Activated CD4-positive, alpha-beta T cell treated with anti-CD3 and anti-CD28 coated beads, Interleukin-2, amount 50 U/mL, for 4 hours (primary cell): Measurements from ENCODE around the gene SLC35A3.
"Not testable (repeated sequence)": the region's sequence is repeated elsewhere in the genome, so short reads cannot be mapped to it uniquely, and the experiment has no call there.

Experiments
- DNase-seq, 2 experiments: peaks; one replicate each; pipeline ENCODE4 v3.0.0-alpha.2; 2020

SLC35A3 gene

DNA sequence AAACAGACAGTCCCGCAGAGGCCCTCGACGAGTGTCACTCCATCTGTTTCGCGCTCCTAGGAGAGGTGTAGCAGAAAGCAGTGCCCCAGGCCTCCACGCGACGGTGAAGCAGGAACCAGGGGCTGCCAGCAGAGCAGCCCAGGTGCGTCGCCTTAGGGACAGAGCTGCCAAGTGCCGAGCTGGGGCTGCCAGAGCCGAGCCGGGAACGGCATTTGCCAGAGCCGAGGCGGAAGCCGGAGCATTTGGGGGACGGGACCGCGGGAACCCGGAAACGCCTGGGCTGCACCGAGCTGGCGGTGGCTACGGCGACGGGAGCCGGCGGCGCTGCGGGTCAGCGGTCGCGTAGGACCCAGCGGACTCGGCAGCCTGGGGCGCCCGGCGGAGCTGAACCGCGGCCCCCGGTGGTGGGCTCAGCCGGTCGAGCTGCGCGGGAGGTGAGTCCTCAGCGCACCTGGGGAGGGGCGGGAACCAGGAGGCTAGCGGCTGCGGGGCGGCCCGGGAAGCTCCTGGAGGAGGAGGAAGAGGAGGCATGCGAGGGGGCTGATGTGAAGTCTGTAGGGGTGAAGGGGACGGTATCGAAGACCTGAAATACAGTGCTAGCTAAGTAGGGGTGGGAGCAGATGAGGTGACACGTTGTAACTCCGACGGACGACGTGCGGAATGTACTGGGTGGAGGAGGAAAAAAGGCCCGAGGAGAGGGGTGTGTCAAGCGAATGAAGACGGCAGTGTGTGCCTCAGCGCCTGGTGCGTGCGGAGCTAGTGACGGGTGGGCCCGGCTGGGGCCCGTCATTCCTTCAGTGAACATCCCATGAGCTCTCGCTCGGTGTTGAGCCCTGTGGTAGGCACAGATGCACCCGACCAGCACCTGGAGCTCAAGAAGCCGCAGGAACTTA lies at the start of gene SLC35A3:
TSS of gene SLC35A3 (plus strand) at position 268 of the 893 bp plus-strand sequence. CDS start 23,559 bp downstream, outside the sequence.
- DNase-seq, result peak; percentile 67 to 69

DNA sequence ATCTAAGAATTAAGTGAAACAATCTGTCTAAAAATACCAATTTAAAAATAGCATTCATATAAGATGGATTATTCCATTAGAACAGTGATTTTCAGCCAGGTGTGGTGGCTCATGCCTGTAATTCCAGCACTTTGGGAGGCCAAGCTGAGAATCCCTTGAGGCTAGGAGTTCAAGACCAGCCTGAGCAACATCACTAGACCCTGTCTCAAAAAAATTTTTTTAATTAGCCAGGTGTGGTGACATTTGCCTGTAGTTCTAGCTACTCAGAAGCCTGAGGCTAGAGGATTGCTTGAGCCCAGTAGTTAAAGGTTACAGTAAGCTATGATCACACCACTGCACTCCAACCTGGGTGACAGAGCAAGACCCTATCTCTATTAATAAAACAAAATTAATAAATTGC lies 35.0 kb upstream of the SLC35A3 start:
- DNase-seq, result no peak

DNA sequence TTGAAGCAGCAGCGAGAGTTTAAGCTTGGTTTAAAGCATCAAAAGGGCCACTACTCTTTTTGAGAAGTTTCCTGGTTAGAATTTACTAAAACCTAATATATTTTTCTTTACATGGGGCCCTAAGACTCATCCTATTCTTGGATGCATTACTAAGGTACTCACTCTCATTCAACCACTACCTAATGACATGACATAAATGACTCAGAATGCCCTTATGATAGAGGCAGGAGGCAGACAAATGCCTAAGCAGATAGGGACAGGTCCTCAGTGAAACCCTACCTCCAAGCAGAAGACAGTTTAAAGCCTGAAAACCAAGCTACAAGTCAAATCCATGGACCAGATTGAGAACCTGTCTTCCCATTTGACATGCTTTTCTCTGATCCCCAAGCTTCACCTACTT lies 34.3 kb upstream of the SLC35A3 start:
- DNase-seq, result no peak

DNA sequence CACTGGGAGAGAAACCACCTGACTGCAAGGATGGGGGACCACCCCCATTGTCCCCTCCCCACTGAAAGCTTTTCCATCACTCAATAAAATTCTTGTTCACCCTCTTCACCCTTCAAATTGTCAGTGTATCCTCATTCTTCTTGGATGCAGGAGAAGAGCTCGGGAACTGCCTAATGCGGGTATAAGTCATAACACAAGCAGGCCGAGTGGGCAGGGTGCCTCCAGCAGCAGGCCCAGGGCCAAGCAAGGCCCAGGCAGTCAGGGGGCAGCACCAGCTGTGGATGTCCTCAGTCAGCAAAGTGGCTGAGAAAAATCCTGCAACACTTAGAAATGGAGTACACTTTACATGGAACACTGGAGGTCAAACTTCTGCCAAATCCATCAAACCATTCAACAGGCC lies 33.7 kb upstream of the SLC35A3 start:
- DNase-seq, result no peak

DNA sequence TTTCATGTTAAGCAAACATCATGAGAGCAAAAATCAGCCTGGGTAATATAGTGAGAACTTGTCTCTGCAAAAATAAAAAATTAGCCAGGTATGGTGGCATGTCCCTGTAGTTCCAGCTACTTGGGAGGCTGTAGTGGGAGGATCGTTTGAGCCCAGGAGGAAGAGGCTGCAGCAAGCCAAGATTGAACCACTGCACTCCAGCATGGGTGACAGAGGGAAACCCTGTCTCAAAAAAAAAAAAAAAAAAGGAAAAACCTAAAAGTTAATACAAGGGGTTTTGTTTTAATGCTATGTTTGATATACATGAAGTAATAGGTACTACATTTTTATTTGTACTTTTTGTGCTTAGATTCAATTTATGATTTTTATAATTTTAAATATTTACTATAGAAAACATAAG lies 27.1 kb upstream of the SLC35A3 start:
- no peak for DNase-seq

DNA sequence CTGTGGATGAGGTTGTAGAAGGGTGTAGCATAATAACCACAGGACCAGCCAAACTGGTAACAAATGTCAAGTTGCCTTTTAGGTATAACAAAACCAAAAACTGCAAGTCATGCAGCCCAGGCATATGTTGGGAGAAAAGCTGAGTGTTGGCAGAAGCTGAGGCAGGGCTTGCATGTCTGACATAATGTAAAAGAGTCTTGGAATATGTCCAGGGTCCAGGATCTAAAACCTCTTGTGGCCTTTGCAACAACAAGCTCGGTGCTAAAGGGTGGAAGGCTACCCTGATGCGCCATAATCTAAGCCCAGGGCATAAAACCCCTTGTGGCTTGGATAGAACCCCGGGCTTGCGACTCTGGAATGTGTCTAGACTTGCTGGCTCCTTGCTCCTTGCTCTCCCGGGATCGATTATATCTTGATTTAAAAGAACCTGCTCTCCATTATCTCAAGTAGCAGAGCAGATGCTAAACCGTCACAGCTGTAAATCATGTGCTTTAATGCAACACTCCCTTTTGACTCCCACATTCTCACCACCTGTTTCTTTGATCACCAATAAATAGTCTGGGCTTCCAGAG lies 26.5 kb upstream of the SLC35A3 start:
- DNase-seq, result no peak

DNA sequence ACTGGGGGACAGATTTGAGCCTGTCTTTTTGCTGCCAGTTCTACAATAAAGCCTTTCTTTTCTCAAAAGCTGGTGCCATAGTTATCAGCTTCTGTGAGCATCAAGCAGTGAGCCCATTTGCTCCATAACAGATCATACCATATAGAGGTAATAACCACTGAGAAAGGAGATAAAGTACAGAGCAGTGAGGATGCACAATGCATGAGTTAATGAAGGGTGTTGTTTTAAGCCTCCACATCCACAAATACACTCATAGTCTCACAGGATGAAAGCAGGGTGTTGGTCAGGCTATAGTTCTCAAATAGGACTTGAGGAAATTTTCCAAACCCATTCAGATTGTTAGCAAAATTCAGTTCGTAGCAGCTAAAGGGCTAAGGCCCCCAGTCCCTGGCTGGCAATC lies 25.6 kb upstream of the SLC35A3 start:
- no peak for DNase-seq

DNA sequence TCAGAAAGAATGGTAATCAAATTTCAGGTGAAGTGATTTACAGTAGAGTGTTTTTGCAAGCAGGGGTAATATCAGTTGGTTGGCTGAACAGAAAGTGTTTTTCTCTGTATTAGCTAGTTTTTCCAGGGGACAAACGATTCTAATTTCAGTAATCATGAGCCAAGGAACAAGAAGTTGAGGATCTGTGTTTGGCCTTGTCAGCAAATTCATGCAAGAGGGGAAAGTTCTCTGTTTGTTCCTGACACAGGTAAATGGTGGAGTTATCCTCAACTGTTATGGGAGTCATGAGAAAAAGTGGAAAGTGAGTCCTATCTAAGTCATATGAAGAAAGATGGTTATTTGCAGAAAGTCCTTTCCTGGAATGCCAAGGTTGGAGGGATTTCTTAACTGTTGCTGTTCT lies 24.6 kb upstream of the SLC35A3 start:
- DNase-seq, result no peak

DNA sequence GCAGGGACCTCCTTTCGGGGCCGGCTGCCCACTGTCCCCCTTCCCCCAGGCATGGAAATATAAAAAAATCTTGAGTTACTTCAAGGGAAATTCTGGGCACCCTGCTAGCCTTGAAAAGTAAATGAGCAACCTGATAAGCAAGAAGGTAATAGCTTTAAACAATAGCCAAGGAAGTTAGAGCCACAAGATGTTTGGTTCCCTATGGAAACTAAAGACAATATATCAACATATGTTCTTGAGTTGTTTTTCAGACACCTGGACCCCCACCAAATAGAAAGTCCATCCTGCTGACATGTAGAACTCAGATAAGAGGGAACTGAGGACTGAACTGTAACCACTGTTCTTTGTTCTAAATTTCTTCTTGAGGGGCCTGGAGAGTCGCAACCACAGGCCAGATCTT lies 19.3 kb upstream of the SLC35A3 start:
- no peak for DNase-seq

DNA sequence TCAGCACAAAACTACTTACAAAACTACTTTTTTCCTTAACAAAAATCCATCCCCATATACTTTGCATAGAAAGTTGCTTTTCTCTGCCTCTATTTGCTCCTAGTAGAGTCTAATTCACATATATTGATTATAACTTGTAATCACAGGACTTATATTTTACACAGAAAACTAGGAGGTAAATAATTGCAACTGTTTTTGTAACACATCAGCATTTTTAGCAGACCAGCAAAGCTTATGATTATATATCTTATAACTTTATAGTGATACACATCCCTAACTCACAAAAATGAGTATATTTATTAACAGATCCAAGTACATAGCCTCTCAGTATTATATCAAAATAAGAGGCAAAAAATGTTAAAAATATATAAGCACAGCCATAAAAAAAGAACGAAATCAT lies 17.3 kb upstream of the SLC35A3 start:
- DNase-seq, result no peak

DNA sequence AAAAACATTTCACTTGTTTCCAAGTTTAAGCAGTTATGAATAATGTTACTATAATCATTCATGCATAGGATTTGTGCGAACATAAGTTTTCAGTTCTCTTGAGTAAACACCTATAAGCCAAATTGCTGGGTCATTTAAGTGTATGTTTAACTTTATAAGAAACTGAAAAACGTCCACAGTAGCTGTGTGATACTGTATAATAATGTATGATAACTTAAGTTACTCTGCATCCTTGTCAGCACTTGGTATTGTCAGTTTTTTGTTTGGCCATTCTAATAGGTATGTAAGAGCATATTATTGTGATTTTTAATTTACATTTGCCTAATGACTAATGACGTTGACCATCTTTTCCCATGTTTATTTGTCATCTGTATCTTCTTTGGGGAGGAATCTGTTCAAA lies 14.4 kb upstream of the SLC35A3 start:
- no peak for DNase-seq

DNA sequence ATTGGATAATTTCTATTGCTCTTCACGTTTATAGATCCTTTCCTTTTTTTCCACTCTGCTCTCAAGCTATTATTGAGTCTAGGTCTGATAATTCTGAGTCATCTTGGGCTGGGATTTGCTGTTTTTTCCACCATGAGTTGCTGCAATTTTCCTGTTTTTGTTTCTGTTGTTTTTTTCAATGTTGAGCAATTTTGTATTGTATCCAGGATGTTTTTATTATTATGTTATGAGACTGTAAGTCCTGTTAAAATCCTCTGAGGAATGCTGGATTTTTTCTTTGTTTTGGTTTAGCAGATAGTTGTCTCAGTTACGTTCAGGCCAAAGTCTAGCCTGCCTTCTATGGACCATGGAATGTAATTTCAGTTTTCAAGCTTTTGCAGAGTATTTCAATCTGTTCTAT lies 13.0 kb upstream of the SLC35A3 start:
- no peak for DNase-seq

DNA sequence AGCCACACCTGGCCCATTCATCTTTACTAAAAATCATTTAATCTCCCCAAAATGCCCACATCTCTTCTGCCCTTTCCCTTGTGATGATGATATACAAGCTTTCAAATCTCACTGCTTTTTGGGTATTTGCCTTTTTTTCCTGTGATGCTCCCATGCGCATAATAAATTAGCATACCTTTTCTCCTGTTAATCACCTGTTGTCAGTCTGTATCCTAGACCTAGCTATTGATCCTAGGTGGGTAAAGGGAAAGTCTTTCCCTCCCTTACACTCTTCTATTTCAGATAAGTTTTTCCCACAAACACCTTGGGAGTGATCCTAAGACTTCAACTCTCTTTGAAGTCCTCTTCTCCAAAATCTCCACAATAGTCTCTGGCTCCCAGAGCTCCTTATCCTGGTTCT lies 12.0 kb upstream of the SLC35A3 start:
- no peak for DNase-seq

DNA sequence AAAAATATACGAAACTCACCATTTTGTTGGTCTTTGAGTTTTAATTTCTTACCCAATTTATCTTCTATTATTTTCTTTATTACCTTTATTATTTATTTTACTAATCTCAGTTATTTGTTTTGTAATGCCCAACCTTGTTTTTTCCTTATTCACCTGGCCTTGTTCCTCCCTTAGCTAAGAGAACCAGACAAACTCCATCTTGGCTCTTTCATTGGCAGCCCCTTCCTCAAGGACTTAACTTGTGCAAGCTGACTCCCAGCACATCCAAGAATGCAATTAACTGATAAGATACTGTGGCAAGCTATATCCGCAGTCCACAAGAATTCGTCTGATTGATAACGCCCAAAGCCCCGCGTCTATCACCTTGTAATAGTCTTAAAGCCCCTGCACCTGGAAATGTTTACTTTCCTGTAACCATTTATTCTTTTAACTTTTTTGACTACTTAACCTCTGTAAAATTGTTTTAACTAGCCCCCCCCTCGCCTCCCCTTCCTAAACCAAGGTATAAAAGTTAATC lies 10.5 kb upstream of the SLC35A3 start:
- not testable (repeated sequence) for DNase-seq

DNA sequence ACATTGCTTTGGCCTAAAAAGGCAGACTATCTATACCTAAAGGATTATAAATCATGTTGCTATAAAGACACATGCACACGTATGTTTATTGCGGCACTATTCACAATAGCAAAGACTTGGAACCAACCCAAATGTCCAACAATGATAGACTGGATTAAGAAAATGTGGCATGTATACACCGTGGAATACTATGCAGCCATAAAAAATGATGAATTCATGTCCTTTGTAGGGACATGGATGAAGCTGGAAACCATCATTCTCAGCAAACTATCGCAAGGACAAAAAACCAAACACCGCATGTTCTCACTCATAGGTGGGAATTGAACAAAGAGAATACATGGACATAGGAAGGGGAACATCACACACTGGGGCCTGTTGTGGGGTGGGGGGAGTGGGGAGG lies 9.5 kb upstream of the SLC35A3 start:
- DNase-seq, result not testable (repeated sequence)

DNA sequence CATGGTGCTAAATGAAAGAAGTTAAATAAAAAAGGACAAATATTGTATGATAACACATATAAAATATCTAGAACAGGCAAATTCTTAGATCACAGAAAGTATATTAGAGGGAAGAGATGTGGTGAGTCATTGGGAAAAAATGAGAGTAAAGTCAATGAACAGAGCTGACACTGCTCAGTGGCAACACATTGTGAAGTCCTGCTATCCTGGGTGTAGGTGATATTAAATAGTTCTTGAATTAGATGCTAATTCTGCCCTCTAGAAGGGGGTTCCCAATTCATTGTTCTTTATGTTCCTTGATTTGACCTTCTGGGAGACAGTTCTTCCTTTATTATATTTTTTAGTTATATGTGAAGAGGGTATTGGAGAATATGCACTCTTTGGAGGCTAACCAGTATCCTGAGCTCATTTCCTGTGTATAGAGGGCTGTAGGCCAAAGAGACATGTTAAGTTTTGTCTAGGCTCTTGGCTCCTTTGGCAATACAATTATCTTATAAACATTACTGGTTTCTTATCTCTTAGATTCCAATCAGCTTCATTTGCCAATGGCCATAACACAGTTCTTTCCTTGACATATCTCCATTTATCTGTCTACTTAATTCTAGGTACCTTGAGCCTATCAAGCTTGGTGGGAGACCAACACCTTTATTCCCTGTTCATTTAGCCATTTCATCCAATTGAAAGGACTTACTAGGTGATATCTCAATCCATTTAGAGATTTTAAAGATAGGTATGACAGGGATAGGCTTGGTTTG lies 6.6 kb upstream of the SLC35A3 start:
- no peak for DNase-seq

DNA sequence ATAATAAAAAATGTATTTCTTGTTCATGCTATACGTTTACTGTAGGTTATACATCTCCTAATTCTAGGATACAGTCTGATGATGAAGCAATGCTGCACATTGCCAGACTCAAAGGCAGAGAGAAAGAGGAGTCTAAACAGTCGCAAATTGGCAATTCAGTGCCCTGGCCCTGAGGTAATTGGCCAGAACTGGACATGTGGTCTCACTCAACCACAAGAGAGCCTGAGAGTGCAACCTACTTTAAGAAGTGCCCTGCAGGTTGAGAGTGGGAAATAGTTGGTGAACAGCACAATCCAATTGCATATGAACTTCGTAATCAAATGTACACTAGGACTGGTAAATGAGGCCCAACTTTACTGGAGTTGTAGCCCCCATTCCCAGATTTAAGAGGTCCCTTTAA lies 5.0 kb upstream of the SLC35A3 start:
- no peak for DNase-seq

DNA sequence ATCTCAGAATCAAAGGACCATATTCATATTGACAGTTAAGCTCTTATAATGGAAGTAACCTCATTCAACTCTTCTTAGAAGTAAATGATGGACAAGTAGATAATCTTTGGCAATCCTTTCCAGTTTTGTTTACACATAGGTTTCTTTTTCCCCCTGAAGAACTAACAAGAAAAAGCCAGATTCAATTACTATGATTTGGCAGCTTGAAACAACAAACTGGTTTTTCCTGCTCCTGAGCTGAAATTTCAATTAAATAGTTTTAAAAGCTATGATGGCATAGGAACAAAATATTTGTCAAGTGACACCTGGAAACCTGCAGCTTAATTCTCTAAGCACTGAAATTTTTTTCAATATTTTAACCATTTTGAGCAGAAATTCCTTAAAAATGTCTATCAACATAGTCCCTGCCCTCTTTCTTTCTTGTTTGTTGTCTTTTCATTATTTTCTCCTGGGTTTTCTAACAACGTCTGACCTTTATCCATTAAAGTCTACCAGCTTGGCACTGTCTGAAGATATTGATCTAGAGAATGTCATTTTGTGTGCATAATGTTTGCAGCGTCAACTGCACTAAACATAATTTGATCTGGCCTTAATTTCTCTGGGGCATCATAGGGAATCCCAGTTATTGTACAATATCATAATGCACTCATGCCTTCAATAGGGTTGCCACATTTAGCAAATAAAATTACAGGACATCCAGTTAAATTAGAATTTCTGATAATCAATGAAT lies 4.0 kb upstream of the SLC35A3 start:
- DNase-seq, result no peak

DNA sequence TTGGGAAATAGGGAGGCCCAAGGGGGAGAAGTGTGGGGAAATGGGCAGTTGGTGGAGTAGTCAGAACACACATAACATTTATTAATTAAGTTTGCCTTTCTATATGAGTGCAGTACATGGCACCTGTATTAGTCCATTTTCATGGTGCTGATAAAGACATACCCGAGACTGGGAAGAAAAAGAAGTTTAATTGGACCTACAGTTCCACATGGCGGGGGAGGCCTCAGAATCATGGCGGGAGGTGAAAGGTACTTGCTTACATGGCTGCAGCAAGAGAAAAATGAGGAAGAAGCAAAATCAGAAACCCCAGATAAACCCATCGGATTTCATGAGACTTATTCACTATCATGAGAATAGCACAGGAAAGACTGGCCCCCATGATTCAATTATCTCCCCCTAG lies 1.6 kb upstream of the SLC35A3 start:
- no peak for DNase-seq

DNA sequence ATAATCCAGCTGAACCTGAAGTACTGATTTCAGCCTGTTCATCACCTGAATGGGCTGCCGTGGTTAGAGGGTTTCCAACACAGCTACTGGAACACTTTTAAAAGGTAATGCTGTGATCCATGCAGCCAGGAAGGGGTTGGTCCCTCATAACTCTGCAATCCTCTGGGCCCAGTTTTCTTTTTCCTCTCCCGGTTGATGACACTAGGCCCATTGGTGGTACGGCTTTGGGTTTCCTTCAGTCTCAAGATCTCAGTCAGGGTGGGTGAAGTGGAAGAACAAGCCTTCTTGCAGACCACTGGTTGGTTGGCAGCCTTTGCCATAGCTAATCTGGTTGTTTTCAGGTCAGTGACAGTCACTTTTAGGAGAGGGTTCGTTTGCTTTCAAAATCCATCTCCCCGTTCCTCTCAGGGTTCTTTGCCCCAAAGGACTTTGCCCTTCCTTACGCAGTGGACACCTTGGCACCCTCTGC lies 502 bp upstream of the SLC35A3 start:
- no peak for DNase-seq

DNA sequence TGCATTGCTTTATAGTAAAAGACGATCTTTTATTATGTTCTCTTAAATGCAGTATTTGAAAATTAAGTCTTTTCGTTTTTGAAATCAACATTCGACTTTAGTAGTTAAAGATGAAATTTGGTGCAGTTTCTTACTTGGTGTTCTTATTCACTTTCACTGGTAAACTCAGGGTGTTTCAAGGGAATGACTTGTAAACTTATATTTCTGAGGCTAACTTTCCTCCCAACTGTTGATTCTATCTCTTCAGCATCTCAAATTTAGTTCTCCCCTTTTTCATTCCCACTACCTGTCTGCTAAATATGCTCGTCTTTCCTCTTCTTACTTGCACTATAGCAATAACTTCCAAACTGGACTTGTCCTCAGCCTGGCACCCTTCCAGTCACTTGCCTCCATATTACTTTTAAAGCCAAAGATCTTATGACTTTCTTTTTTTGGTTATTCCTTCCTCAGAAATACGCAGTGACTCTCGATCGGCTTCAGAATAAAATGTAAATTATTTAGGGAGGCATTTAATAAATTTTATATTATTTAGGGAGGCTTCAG lies 988 bp downstream of the SLC35A3 start:
- DNase-seq, result no peak

DNA sequence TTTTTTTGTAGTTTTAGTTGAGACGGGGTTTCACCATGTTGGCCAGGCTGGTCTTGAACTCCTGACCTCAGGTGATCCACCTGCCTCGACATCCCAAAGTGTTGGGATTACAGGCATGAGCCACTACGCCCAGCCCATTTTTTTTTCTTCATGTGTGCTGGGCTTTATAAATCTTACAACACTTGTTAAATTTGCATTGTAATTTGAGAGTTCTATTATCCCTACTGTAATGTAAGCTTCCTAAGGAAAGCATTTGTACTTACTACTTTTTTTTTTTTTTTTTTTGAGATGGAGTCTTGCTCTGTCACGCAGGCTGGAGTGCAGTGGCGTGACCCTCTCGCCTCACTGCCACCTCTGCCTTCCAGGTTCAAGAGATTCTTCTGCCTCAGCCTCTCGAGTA lies 2.3 kb downstream of the SLC35A3 start:
- DNase-seq, result not testable (repeated sequence)

DNA sequence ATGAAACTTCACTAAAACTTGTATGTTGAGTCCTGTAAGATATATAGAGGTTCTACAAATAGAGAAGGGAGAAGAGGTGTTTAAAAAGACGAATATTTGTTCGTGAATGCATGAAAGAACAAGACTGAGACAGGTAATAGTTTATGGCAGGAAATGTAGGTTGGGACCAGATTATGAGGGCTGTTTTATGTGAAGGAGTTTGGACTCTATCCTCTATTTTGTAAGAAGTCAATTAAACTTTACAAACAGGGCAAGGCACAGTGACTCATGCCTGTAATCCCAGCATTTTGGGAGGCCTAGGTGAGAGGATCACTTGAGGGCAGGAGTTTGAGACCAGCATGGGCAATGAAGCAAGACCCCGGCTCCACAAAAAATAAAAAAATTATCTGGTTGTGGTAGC lies 5.7 kb downstream of the SLC35A3 start:
- DNase-seq, result no peak
